T-helper 22 cell (primary cell): ENCODE data around the gene PARVB.

Source experiments
- DNase-seq: peaks from one replicate; pipeline ENCODE4 v3.0.0-alpha.2; 2020; ENCODE audit warnings: low read depth

Gene PARVB

GRCh38 chr22:44089717-44090570 lies 65.8 kb downstream of the PARVB start:
- no peak for DNase-seq

- no peak for DNase-seq
Measured at GRCh38 chr22:44090571-44090905, 66.4 kb downstream of the PARVB start.

- no peak for DNase-seq
Measured at GRCh38 chr22:44091021-44091721, 67.1 kb downstream of the PARVB start.

- no peak for DNase-seq
Measured at GRCh38 chr22:44091751-44092150, 67.6 kb downstream of the PARVB start.

GRCh38 chr22:44092636-44093220 lies 68.6 kb downstream of the PARVB start:
- DNase-seq: no peak

GRCh38 chr22:44093791-44094190 lies 69.7 kb downstream of the PARVB start:
- no peak for DNase-seq

GRCh38 chr22:44094751-44095302 lies 70.7 kb downstream of the PARVB start:
- DNase-seq: no peak

- DNase-seq: no peak
Measured at GRCh38 chr22:44096736-44097135, 72.6 kb downstream of the PARVB start.

GRCh38 chr22:44097263-44098020 lies 73.3 kb downstream of the PARVB start:
- DNase-seq: no peak

- no peak for DNase-seq
Measured at GRCh38 chr22:44098021-44098739, 74.1 kb downstream of the PARVB start.

- DNase-seq: no peak
Measured at GRCh38 chr22:44098966-44099530, 74.9 kb downstream of the PARVB start.

- no peak for DNase-seq
Measured at GRCh38 chr22:44099696-44100095, 75.6 kb downstream of the PARVB start.

- no peak for DNase-seq
Measured at GRCh38 chr22:44100411-44100810, 76.3 kb downstream of the PARVB start.

- no peak for DNase-seq
Measured at GRCh38 chr22:44102121-44102520, 78.0 kb downstream of the PARVB start.

GRCh38 chr22:44102856-44103255 lies 78.8 kb downstream of the PARVB start:
- no peak for DNase-seq

GRCh38 chr22:44103735-44104480 lies 79.8 kb downstream of the PARVB start:
- no peak for DNase-seq

- no peak for DNase-seq
Measured at GRCh38 chr22:44107340-44107739, 83.2 kb downstream of the PARVB start.

- no peak for DNase-seq
Measured at GRCh38 chr22:44108076-44108475, 84.0 kb downstream of the PARVB start.

- DNase-seq: no peak
Measured at GRCh38 chr22:44108806-44109385, 84.8 kb downstream of the PARVB start.

- no peak for DNase-seq
Measured at GRCh38 chr22:44109416-44109815, 85.3 kb downstream of the PARVB start.
